HL-60 (cell line): ENCODE results near the gene MOCS1.

ENCODE experiments used
- DNase-seq, 2 experiments: peaks; one replicate each; pipeline ENCODE4 v3.0.0-alpha.2; 2010 to 2020; ENCODE audit warnings: low read depth in 1 of 2, low spot score in 1 of 2
- H3K27ac ChIP-seq: fragments of 250-450 bp; sonication (Bioruptor Pico); replicated peaks from 2 replicates; pipeline ENCODE4 v1.5.1; 2020; ENCODE audit warnings: mild to moderate bottlenecking, moderate library complexity
- H3K27me3 ChIP-seq: fragments of 250-450 bp; sonication (Bioruptor Pico); 2 replicates; pipeline ENCODE4 v1.5.1; 2021; ENCODE audit warnings: mild to moderate bottlenecking, moderate library complexity; ENCODE audit not compliant: insufficient read depth, poor library complexity, severe bottlenecking
- H3K4me3 ChIP-seq: replicated peaks from 2 replicates; pipeline ENCODE4 v1.5.1; 2011; ENCODE audit warnings: mild to moderate bottlenecking, control low read depth, low read length; ENCODE audit not compliant: insufficient read depth
- GABPA ChIP-seq: IDR thresholded peaks from 2 replicates; pipeline ENCODE4 v1.6.1; 2012; ENCODE audit warnings: low read depth
- POLR2AphosphoS5 ChIP-seq: IDR thresholded peaks from 2 replicates; pipeline ENCODE4 v1.6.1; 2012; ENCODE audit warnings: low read depth
- SPI1 ChIP-seq: IDR thresholded peaks from 2 replicates; pipeline ENCODE4 v1.6.1; 2012; ENCODE audit warnings: low read depth, mild to moderate bottlenecking, borderline replicate concordance
- TF ChIP-seq, protein P1 (sequence below): IDR thresholded peaks from 2 replicates; pipeline ENCODE4 v1.6.1; 2012; ENCODE audit warnings: low read depth; ENCODE audit not compliant: insufficient replicate concordance
- TF ChIP-seq, protein P2 (sequence below): IDR thresholded peaks from one replicate; pipeline ENCODE4 v1.5.1; 2011; ENCODE audit warnings: low read length, control low read depth, inconsistent platforms; ENCODE audit not compliant: insufficient read depth

The MOCS1 gene

DNA sequence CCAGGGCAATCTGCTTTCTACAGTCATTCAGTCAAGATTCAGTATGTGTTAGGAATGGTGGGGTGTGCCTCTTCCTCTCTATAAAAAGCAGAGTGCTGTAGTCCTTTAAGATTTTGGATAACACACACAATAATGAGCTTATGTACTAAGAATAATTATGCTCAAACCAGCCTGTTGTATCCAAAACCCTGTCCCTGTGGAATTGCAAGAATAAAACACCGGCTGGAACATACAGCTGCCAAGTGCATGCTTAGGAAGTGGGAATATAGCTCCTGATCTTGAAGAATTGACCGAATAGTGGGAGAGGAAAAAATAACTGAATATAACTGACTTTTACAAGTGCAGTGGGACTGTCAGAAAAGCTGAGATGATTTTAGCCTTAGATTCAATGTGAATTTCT, 979 bp upstream of the MOCS1 start:
- Histone ChIP-seq H3K4me3 (no peak overlapping the region), H3K27ac (no peak overlapping the region), H3K27me3 (peaks cover 13% of the 10 kb centered on the region)
- no peak for DNase-seq
- TF ChIP-seq SPI1 (no peak), POLR2AphosphoS5 (no peak), GABPA (no peak)
- TF ChIP-seq, protein P1, sequence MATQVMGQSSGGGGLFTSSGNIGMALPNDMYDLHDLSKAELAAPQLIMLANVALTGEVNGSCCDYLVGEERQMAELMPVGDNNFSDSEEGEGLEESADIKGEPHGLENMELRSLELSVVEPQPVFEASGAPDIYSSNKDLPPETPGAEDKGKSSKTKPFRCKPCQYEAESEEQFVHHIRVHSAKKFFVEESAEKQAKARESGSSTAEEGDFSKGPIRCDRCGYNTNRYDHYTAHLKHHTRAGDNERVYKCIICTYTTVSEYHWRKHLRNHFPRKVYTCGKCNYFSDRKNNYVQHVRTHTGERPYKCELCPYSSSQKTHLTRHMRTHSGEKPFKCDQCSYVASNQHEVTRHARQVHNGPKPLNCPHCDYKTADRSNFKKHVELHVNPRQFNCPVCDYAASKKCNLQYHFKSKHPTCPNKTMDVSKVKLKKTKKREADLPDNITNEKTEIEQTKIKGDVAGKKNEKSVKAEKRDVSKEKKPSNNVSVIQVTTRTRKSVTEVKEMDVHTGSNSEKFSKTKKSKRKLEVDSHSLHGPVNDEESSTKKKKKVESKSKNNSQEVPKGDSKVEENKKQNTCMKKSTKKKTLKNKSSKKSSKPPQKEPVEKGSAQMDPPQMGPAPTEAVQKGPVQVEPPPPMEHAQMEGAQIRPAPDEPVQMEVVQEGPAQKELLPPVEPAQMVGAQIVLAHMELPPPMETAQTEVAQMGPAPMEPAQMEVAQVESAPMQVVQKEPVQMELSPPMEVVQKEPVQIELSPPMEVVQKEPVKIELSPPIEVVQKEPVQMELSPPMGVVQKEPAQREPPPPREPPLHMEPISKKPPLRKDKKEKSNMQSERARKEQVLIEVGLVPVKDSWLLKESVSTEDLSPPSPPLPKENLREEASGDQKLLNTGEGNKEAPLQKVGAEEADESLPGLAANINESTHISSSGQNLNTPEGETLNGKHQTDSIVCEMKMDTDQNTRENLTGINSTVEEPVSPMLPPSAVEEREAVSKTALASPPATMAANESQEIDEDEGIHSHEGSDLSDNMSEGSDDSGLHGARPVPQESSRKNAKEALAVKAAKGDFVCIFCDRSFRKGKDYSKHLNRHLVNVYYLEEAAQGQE, result no peak
- TF ChIP-seq, protein P2, sequence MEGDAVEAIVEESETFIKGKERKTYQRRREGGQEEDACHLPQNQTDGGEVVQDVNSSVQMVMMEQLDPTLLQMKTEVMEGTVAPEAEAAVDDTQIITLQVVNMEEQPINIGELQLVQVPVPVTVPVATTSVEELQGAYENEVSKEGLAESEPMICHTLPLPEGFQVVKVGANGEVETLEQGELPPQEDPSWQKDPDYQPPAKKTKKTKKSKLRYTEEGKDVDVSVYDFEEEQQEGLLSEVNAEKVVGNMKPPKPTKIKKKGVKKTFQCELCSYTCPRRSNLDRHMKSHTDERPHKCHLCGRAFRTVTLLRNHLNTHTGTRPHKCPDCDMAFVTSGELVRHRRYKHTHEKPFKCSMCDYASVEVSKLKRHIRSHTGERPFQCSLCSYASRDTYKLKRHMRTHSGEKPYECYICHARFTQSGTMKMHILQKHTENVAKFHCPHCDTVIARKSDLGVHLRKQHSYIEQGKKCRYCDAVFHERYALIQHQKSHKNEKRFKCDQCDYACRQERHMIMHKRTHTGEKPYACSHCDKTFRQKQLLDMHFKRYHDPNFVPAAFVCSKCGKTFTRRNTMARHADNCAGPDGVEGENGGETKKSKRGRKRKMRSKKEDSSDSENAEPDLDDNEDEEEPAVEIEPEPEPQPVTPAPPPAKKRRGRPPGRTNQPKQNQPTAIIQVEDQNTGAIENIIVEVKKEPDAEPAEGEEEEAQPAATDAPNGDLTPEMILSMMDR, result no peak

DNA sequence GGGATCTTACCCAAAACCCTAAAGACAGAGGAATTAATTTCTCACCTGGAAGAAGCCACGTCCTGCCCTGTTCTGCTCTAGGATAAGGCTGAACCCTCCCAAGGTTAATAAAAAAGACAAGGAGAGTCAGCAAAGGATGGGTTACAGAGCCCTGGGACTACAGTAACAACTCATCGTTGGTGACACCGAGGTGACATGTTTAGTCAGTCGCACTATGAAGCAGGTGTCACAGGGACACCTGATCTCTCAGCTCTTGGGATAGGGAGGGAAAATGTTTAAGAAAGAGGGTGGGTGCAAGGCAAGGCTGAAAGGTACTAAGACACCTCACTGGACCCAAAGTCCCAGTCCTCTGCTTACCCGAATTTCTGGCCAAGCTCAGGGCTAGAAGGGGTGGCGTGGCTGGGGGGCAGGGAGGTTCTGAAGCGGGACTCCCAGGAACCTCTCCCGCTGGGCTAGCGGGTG, 562 bp downstream of the MOCS1 start:
- Histone ChIP-seq H3K27ac (no peak overlapping the region), H3K27me3 (peaks cover 13% of the 10 kb centered on the region), H3K4me3 (no peak overlapping the region)
- TF ChIP-seq, protein P2, result no peak
- no peak for TF ChIP-seq GABPA
- no peak for TF ChIP-seq SPI1
- TF ChIP-seq, protein P1, result no peak
- no peak for TF ChIP-seq POLR2AphosphoS5
- no peak for DNase-seq

DNA sequence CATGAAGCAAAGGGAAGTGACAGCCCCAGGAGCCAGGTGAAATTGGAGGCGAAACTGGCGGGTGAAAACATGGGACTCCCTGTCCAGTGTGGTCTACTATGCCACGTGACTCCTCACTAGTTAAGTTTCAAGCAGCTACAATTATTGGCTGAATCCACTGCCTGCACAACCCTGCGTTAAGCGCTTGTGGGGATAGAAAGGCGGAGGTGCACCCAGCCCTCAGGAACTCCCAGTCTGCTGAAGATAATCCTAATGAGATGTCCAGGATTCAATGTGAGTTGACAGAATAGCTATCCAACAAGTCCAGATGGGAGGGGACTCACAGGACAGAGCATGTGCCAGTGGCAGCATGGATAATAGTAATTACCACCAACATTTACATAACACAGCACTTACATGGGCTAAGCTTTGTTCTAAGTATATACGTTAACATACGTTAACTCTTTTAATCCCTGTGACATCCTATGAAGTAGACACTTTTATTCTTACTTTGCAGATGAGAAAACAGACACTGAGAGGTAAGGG, 1.8 kb downstream of the MOCS1 start:
- Histone ChIP-seq H3K4me3 (no peak overlapping the region), H3K27ac (no peak overlapping the region), H3K27me3 (peaks cover 13% of the 10 kb centered on the region)
- TF ChIP-seq SPI1, result no peak
- TF ChIP-seq, protein P1, result no peak
- TF ChIP-seq GABPA, result no peak
- TF ChIP-seq POLR2AphosphoS5, result no peak
- TF ChIP-seq, protein P2, result no peak
- DNase-seq, result no peak
